Parathyroid adenoma (tissue), 2 donors: ENCODE data around the gene BBS7.

Source experiments
- H2AFZ ChIP-seq: fragments of 300-600 bp; sonication (generic); one replicate; pipeline ENCODE4 v1.7.0; 2017; ENCODE audit warnings: antibody characterized with exemption, mild to moderate bottlenecking
- H3K27ac ChIP-seq: fragments of 300-600 bp; sonication (generic); one replicate; pipeline ENCODE4 v1.7.0; 2017
- H3K27me3 ChIP-seq: fragments of 300-600 bp; sonication (generic); one replicate; pipeline ENCODE4 v1.7.0; 2017; ENCODE audit warnings: low read length; ENCODE audit not compliant: control insufficient read depth, insufficient read depth
- H3K36me3 ChIP-seq: fragments of 300-600 bp; sonication (generic); one replicate; pipeline ENCODE4 v1.7.0; 2017; ENCODE audit warnings: low read length; ENCODE audit not compliant: control insufficient read depth, insufficient read depth
- H3K4me1 ChIP-seq: fragments of 300-600 bp; sonication (generic); one replicate; pipeline ENCODE4 v1.7.0; 2017; ENCODE audit warnings: control low read depth
- H3K4me2 ChIP-seq: fragments of 300-600 bp; sonication (generic); one replicate; pipeline ENCODE4 v1.7.0; 2017; ENCODE audit warnings: low read length
- H3K4me3 ChIP-seq: fragments of 300-600 bp; sonication (generic); one replicate; pipeline ENCODE4 v1.7.0; 2017; ENCODE audit warnings: low read depth, low read length
- H3K79me2 ChIP-seq: fragments of 300-600 bp; sonication (generic); one replicate; pipeline ENCODE4 v1.7.0; 2017; ENCODE audit warnings: control low read depth
- H3K9ac ChIP-seq: fragments of 300-600 bp; sonication (generic); one replicate; pipeline ENCODE4 v1.7.0; 2017; ENCODE audit warnings: mild to moderate bottlenecking
- H3K9me3 ChIP-seq: fragments of 300-600 bp; sonication (generic); one replicate; pipeline ENCODE4 v1.7.0; 2017; ENCODE audit warnings: low read length; ENCODE audit not compliant: control insufficient read depth
- TF ChIP-seq, protein P1 (sequence below): fragments of 300-600 bp; sonication (generic); IDR thresholded peaks from one replicate; pipeline ENCODE4 v1.7.0; 2017; ENCODE audit warnings: antibody characterized with exemption, mild to moderate bottlenecking
- donor health status: primary hyperparathyroidism.

BBS7 gene

DNA sequence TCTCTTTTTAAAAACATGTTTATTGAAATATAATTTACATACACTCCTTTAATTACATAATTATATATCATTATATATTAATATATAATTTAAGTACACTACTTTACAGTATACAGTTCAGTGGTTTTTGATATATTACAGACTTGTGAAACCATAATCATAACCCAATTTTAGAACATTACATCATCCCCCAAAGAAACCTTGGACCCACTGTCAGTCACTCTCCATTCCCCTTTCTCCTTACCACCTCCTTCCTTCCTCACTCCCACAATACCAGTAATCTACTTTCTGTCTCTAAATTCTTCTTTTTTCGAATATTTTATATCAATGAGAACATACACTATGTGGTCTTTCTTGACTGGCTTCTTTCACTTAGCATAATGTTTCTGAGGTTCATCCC is 87.1 kb downstream of the BBS7 start:
- Histone ChIP-seq H3K4me3 (no peak overlapping the region), H3K9me3 (no peaks in the 10 kb centered on the region)

DNA sequence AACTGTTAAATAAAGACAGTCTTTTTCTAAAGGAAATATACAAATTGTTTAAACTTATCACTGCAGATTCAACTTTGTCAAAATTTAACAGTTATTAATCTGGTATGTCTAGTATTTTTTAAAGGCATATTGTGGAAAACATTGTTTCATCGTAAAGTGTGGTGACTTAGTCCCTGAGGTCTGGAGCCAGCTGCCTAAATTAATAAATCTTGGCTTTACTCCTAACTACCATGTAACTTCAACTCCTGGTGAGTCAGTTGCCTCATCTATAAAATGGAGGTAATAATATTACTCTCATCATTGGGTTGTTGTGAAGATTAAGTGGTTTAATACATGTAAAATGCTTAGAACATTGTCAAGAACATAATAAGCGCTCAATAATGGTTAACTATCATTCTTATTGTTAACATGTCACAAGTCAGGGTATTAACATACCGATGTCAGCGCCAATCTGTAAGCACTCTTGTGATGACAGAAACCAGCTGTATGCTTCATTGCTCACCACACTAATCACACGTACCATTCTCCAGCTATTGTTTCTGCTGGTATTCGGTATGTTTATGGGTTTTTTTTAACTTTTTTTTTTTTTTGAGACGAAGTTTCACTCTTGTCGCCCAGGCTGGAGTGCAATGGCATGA is 91.2 kb downstream of the BBS7 start:
- no peak overlapping the region for H3K4me2 ChIP-seq
- TF ChIP-seq, protein P1, sequence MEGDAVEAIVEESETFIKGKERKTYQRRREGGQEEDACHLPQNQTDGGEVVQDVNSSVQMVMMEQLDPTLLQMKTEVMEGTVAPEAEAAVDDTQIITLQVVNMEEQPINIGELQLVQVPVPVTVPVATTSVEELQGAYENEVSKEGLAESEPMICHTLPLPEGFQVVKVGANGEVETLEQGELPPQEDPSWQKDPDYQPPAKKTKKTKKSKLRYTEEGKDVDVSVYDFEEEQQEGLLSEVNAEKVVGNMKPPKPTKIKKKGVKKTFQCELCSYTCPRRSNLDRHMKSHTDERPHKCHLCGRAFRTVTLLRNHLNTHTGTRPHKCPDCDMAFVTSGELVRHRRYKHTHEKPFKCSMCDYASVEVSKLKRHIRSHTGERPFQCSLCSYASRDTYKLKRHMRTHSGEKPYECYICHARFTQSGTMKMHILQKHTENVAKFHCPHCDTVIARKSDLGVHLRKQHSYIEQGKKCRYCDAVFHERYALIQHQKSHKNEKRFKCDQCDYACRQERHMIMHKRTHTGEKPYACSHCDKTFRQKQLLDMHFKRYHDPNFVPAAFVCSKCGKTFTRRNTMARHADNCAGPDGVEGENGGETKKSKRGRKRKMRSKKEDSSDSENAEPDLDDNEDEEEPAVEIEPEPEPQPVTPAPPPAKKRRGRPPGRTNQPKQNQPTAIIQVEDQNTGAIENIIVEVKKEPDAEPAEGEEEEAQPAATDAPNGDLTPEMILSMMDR, result no peak
- no peaks in the 10 kb centered on the region for H3K9me3 ChIP-seq

More for the DNA sequence above, 87.1 kb downstream of the BBS7 start:
- no peak overlapping the region for H3K4me2 ChIP-seq
- no peak overlapping the region for H2AFZ ChIP-seq
- TF ChIP-seq, protein P1, result no peak
- no peaks in the 10 kb centered on the region for H3K36me3 ChIP-seq
- no peak overlapping the region for H3K9ac ChIP-seq
- H3K4me1 ChIP-seq, result no peaks in the 10 kb centered on the region
- H3K79me2 ChIP-seq, result no peaks in the 10 kb centered on the region
- H3K27me3 ChIP-seq, result no peaks in the 10 kb centered on the region
- no peak overlapping the region for H3K27ac ChIP-seq

DNA sequence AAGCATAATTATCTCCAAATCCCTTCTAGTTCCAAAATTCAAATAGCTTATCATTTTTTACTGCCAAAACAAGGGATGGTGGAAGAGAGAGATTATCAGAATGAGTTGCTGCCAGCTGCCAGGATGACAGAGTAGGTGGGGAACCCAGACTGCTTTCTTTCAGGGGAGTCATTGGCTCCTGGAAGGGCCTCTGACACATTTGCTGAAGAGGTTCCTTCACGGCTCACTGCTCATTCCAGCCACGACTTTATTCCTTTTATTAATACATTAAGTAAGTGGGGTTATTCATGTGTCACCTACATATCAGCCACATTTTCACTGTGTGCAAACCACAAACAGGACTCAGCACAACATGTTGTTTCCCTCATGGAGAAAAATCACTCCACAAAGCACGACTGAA is 92.6 kb downstream of the BBS7 start:
- Histone ChIP-seq H3K4me3 (no peak overlapping the region), H3K4me1 (no peaks in the 10 kb centered on the region), H2AFZ (peak overlapping the region; percentile 56), H3K79me2 (no peaks in the 10 kb centered on the region), H3K27me3 (no peaks in the 10 kb centered on the region), H3K9me3 (no peaks in the 10 kb centered on the region), H3K27ac (no peak overlapping the region), H3K4me2 (no peak overlapping the region), H3K36me3 (no peaks in the 10 kb centered on the region), H3K9ac (no peak overlapping the region)
- TF ChIP-seq, protein P1, result no peak

More for the DNA sequence above, 91.2 kb downstream of the BBS7 start:
- no peaks in the 10 kb centered on the region for H3K79me2 ChIP-seq
- H3K36me3 ChIP-seq, result no peaks in the 10 kb centered on the region
- H3K27ac ChIP-seq, result no peak overlapping the region
- no peak overlapping the region for H3K9ac ChIP-seq
- no peaks in the 10 kb centered on the region for H3K27me3 ChIP-seq
- no peak overlapping the region for H3K4me3 ChIP-seq
- H3K4me1 ChIP-seq, result no peaks in the 10 kb centered on the region
- H2AFZ ChIP-seq, result no peak overlapping the region

DNA sequence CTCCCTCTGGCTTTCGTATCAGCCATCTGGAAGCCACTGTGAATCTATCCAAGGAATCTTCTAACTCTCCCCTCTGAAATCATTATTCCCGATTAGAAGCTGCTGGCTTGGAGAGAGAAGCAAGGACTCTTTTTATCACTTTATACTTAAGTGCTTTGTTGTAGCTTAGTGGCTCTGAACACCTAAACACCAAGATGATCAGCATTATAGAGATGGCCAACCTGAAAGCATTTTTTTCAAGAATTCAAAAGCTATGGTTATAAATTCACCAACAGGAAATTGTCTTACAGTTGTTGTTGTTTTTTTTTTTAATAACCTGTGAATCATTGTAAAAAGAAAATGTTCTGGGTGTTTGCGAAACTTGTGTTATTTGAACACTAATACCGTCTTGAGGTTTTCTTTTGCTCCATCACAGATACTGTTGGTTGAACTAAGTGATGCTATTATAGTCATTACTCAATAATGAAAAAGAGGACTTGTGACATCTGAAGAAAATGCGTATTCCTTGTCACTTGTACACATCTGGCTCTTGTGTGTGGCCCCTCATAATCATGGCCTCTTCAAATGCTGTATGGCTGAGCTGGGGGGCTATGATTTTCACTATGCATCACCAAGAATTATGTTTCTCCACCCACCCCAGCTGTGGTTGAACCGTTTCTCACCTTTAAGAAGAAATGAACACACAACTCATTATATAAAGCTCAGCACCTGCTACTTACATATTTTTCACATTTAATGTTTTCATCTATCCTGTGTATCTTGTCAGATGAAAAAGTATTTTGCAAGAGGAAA is 93.5 kb downstream of the BBS7 start:
- no peak overlapping the region for H3K4me3 ChIP-seq
- no peaks in the 10 kb centered on the region for H3K27me3 ChIP-seq
- no peaks in the 10 kb centered on the region for H3K4me1 ChIP-seq
- no peak overlapping the region for H3K27ac ChIP-seq
- no peaks in the 10 kb centered on the region for H3K36me3 ChIP-seq
- H3K4me2 ChIP-seq, result no peak overlapping the region
- TF ChIP-seq, protein P1, result no peak
- H3K79me2 ChIP-seq, result no peaks in the 10 kb centered on the region
- H2AFZ ChIP-seq, result no peak overlapping the region
- no peaks in the 10 kb centered on the region for H3K9me3 ChIP-seq
- no peak overlapping the region for H3K9ac ChIP-seq
